H9 (cell line): Measurements from ENCODE around the gene BAMBI. TPM values are rescaled to one million over a fixed set of nuclear protein-coding genes. Genes with fewer than 3 reads are reported as not detected.
A peak's percentile ranks its signal among the peaks of the same experiment; 100 is the strongest.

Source experiments
- DNase-seq: peaks from one replicate; pipeline ENCODE4 v3.0.0-alpha.2; 2017
- H2AFZ ChIP-seq: one replicate; pipeline ENCODE4 v1.6.1; 2013; ENCODE audit warnings: mild to moderate bottlenecking, low read length, control low read depth, moderate library complexity
- H2AK5ac ChIP-seq: 2 replicates; pipeline ENCODE4 v1.6.1; 2013; ENCODE audit warnings: low read length, control low read depth, mixed read lengths; ENCODE audit not compliant: insufficient read length
- H2BK120ac ChIP-seq: one replicate; pipeline ENCODE4 v1.6.1; 2013; ENCODE audit warnings: low read depth, mild to moderate bottlenecking, low read length, control low read depth, inconsistent platforms; ENCODE audit not compliant: poor library complexity, severe bottlenecking
- H2BK12ac ChIP-seq: 2 replicates; pipeline ENCODE4 v1.6.1; 2013; ENCODE audit warnings: low read length, control low read depth, mixed read lengths, low read depth; ENCODE audit not compliant: insufficient read length
- H2BK15ac ChIP-seq: 2 replicates; pipeline ENCODE4 v1.6.1; 2013; ENCODE audit warnings: low read depth, low read length, control low read depth
- H2BK20ac ChIP-seq: one replicate; pipeline ENCODE4 v1.6.1; 2013; ENCODE audit warnings: low read depth, mild to moderate bottlenecking, low read length, control low read depth, inconsistent platforms; ENCODE audit not compliant: poor library complexity, severe bottlenecking
- H2BK5ac ChIP-seq: 2 replicates; pipeline ENCODE4 v1.6.1; 2013; ENCODE audit warnings: low read length, control low read depth, mixed read lengths; ENCODE audit not compliant: insufficient read length
- H3K14ac ChIP-seq: 2 replicates; pipeline ENCODE4 v1.6.1; 2013; ENCODE audit warnings: low read length, control low read depth; ENCODE audit not compliant: insufficient read depth
- H3K18ac ChIP-seq: 2 replicates; pipeline ENCODE4 v1.6.1; 2013; ENCODE audit warnings: low read depth, mild to moderate bottlenecking, mixed read lengths, low read length, control low read depth; ENCODE audit not compliant: insufficient read length
- H3K23ac ChIP-seq: 2 replicates; pipeline ENCODE4 v1.6.1; 2013; ENCODE audit warnings: low read length, control low read depth, mixed read lengths, low read depth; ENCODE audit not compliant: insufficient read length
- H3K23me2 ChIP-seq: 2 replicates; pipeline ENCODE4 v1.6.1; 2013; ENCODE audit warnings: low read depth, mild to moderate bottlenecking, mixed read lengths, low read length, control low read depth; ENCODE audit not compliant: insufficient read length, poor library complexity, severe bottlenecking
- H3K27ac ChIP-seq: 2 replicates; pipeline ENCODE4 v1.5.1; 2013; ENCODE audit warnings: low read length, control low read depth, mixed read lengths, low read depth; ENCODE audit not compliant: insufficient read length
- H3K27me3 ChIP-seq: 2 replicates; pipeline ENCODE4 v1.6.1; 2013; ENCODE audit warnings: low read length, control low read depth, inconsistent platforms; ENCODE audit not compliant: insufficient read depth
- H3K4ac ChIP-seq: 2 replicates; pipeline ENCODE4 v1.6.1; 2013; ENCODE audit warnings: low read depth, mild to moderate bottlenecking, control low read depth, inconsistent platforms, low read length, moderate library complexity
- H3K4me1 ChIP-seq: 2 replicates; pipeline ENCODE4 v1.6.1; 2013; ENCODE audit warnings: low read length, control low read depth, inconsistent platforms; ENCODE audit not compliant: insufficient read depth
- H3K4me2 ChIP-seq: 2 replicates; pipeline ENCODE4 v1.6.1; 2013; ENCODE audit warnings: low read length, control low read depth, mixed read lengths; ENCODE audit not compliant: insufficient read length, insufficient read depth
- H3K56ac ChIP-seq: 2 replicates; pipeline ENCODE4 v1.6.1; 2013; ENCODE audit warnings: low read depth, mild to moderate bottlenecking, mixed read lengths, low read length, control low read depth; ENCODE audit not compliant: insufficient read length
- H3K79me1 ChIP-seq: 2 replicates; pipeline ENCODE4 v1.6.1; 2013; ENCODE audit warnings: low read depth, mild to moderate bottlenecking, moderate library complexity, low read length, control low read depth, inconsistent platforms; ENCODE audit not compliant: insufficient read depth, poor library complexity, severe bottlenecking
- H3K79me2 ChIP-seq: 2 replicates; pipeline ENCODE4 v1.6.1; 2013; ENCODE audit warnings: low read length, control low read depth, inconsistent platforms; ENCODE audit not compliant: insufficient read depth
- H3K9ac ChIP-seq: 2 replicates; pipeline ENCODE4 v1.6.1; 2013; ENCODE audit warnings: low read length, control low read depth, mixed read lengths; ENCODE audit not compliant: insufficient read length; ENCODE audit errors: extremely low read depth
- H3K9me3 ChIP-seq: one replicate; pipeline ENCODE4 v1.6.1; 2013; ENCODE audit warnings: low read depth, low read length, inconsistent platforms; ENCODE audit not compliant: control insufficient read depth
- H3T11ph ChIP-seq: one replicate; pipeline ENCODE4 v1.6.1; 2013; ENCODE audit warnings: mild to moderate bottlenecking, low read length, control low read depth, inconsistent platforms
- H4K20me1 ChIP-seq: one replicate; pipeline ENCODE4 v1.6.1; 2013; ENCODE audit not compliant: control insufficient read depth, insufficient read length, insufficient read depth
- H4K5ac ChIP-seq: 2 replicates; pipeline ENCODE4 v1.6.1; 2013; ENCODE audit warnings: low read depth, mild to moderate bottlenecking, mixed read lengths, low read length, control low read depth; ENCODE audit not compliant: insufficient read length
- H4K8ac ChIP-seq: replicated peaks from 2 replicates; pipeline ENCODE4 v1.6.1; 2013; ENCODE audit warnings: low read length, control low read depth, mixed read lengths, low read depth; ENCODE audit not compliant: insufficient read length
- H4K91ac ChIP-seq: 2 replicates; pipeline ENCODE4 v1.6.1; 2013; ENCODE audit warnings: low read depth, mild to moderate bottlenecking, moderate library complexity, mixed read lengths, low read length, control low read depth; ENCODE audit not compliant: insufficient read length
- H3K27ac Mint-ChIP-seq, 3 experiments: 2 replicates in 2 of 3; 3 replicates in 1 of 3; pipeline ENCODE4 v1.8.0; 2020 to 2021; ENCODE audit warnings: mixed read lengths in 3 of 3, mild to moderate bottlenecking in 1 of 3, moderate library complexity in 1 of 3
- H3K27me3 Mint-ChIP-seq: 2 replicates; pipeline ENCODE4 v1.8.0; 2021; ENCODE audit warnings: low read depth, mild to moderate bottlenecking, moderate library complexity, mixed read lengths
- H3K36me3 Mint-ChIP-seq, 3 experiments: 2 replicates in 2 of 3; 3 replicates in 1 of 3; pipeline ENCODE4 v1.8.0; 2020 to 2021; ENCODE audit warnings: low read depth in 3 of 3, mixed read lengths in 3 of 3; ENCODE audit not compliant: insufficient read depth in 1 of 3
- H3K4me1 Mint-ChIP-seq, 2 experiments: 2 replicates each; pipeline ENCODE4 v1.8.0; 2020; ENCODE audit warnings: mixed read lengths in 2 of 2
- H3K4me3 Mint-ChIP-seq, 2 experiments: 2 replicates in 1 of 2; 3 replicates in 1 of 2; pipeline ENCODE4 v1.8.0; 2020 to 2021; ENCODE audit warnings: mild to moderate bottlenecking in 2 of 2, mixed read lengths in 2 of 2, moderate library complexity in 1 of 2
- H3K9me3 Mint-ChIP-seq, 2 experiments: 2 replicates in 1 of 2; 3 replicates in 1 of 2; pipeline ENCODE4 v1.8.0; 2020; ENCODE audit warnings: mild to moderate bottlenecking in 2 of 2, mixed read lengths in 2 of 2, moderate library complexity in 1 of 2
- WGBS: extraction: QIAGEN DNeasy Blood & Tissue Kit; methylation state at CpG from one replicate; pipeline ENCODE4 v1.1.7; 2013; ENCODE audit warnings: missing lambda C conversion rate, low lambda C conversion rate, mixed read lengths; ENCODE audit not compliant: insufficient read length; ENCODE audit errors: extremely low coverage; 5-methylcytosine and 5-hydroxymethylcytosine counted together
- total RNA-seq: library from RNA; stranded (reverse); gene quantifications from 2 replicates; pipeline ENCODE4 v1.2.1, GENCODE V29; 2021
- TF ChIP-seq, protein P1 (sequence below): fragments of 200-600 bp; sonication (generic); conservative IDR thresholded peaks from 3 replicates; pipeline ENCODE4 v1.8.0; 2021; ENCODE audit warnings: antibody characterized with exemption, mild to moderate bottlenecking

Gene BAMBI
- total RNA-seq, 1 experiment from 2014 or later, result 16.8 TPM

DNA sequence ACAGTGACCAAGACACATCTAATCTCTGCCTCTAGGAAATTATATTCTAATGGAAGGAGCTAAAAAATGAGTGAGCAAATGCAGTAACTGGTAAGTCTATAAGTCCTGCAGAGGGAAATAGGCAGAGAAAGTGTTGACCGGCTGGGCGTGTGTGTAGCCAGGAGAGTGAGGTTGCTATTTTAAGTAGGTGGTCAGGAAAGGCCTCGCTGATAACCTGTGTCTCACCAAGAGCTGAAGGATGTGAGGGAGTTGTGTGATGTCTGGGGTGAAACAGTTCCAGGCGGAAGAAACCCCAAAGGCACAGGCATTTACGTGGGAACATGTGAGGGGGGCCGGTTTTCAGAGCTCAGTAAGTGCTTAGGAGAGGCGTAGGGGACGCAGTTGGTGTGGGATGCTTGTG is 54.8 kb downstream of the BAMBI start:
- Histone ChIP-seq H3K18ac (no peak overlapping the region), H2BK20ac (no peak overlapping the region), H3K14ac (no peak overlapping the region), H2BK120ac (no peak overlapping the region), H4K20me1 (no peaks in the 10 kb centered on the region), H4K8ac (no peak overlapping the region), H3K27me3 (no peaks in the 10 kb centered on the region), H3K27ac (no peak overlapping the region), H2AFZ (no peak overlapping the region), H4K5ac (no peak overlapping the region), H4K91ac (no peak overlapping the region), H2BK5ac (no peak overlapping the region), H3K4ac (no peak overlapping the region), H3K79me2 (no peaks in the 10 kb centered on the region), H3K23ac (no peak overlapping the region), H3K79me1 (no peaks in the 10 kb centered on the region), H2BK15ac (no peak overlapping the region), H3K9ac (no peak overlapping the region), H3K56ac (no peak overlapping the region), H3K4me2 (no peak overlapping the region), H3K9me3 (no peaks in the 10 kb centered on the region), H2AK5ac (no peak overlapping the region), H3K4me1 (no peaks in the 10 kb centered on the region), H3K23me2 (no peaks in the 10 kb centered on the region), H2BK12ac (no peak overlapping the region), H3T11ph (no peak overlapping the region)
- Mint-ChIP-seq H3K4me3 (no peak overlapping the region), H3K27me3 (no peaks in the 10 kb centered on the region; the same call in none of the 2 replicates), H3K4me1 (peaks cover 4 to 14% of the 10 kb centered on the region in 2 experiments; a peak in 3 of 4 replicates), H3K27ac (peak overlapping the region in 1 of 3 experiments; percentile 13; a peak in 1 of 7 replicates), H3K36me3 (peaks cover 0 to 5% (median 5%) of the 10 kb centered on the region in 3 experiments; a peak in 2 of 7 replicates), H3K9me3 (peaks cover 5 to 8% of the 10 kb centered on the region in 2 experiments; a peak in 4 of 5 replicates)
- no peak for DNase-seq
- no CpG with 5 or more reads among the region's 8 CpGs for WGBS
- TF ChIP-seq, protein P1, sequence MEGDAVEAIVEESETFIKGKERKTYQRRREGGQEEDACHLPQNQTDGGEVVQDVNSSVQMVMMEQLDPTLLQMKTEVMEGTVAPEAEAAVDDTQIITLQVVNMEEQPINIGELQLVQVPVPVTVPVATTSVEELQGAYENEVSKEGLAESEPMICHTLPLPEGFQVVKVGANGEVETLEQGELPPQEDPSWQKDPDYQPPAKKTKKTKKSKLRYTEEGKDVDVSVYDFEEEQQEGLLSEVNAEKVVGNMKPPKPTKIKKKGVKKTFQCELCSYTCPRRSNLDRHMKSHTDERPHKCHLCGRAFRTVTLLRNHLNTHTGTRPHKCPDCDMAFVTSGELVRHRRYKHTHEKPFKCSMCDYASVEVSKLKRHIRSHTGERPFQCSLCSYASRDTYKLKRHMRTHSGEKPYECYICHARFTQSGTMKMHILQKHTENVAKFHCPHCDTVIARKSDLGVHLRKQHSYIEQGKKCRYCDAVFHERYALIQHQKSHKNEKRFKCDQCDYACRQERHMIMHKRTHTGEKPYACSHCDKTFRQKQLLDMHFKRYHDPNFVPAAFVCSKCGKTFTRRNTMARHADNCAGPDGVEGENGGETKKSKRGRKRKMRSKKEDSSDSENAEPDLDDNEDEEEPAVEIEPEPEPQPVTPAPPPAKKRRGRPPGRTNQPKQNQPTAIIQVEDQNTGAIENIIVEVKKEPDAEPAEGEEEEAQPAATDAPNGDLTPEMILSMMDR, result no peak

Other genes with a start within 250 kb of the BAMBI start
- gene WAC, start 144.4 kb upstream of the BAMBI start, total RNA-seq, result 130 and 134 TPM in 2 replicates